Measurements from ENCODE around the gene PPOX.

PPOX gene

DNA sequence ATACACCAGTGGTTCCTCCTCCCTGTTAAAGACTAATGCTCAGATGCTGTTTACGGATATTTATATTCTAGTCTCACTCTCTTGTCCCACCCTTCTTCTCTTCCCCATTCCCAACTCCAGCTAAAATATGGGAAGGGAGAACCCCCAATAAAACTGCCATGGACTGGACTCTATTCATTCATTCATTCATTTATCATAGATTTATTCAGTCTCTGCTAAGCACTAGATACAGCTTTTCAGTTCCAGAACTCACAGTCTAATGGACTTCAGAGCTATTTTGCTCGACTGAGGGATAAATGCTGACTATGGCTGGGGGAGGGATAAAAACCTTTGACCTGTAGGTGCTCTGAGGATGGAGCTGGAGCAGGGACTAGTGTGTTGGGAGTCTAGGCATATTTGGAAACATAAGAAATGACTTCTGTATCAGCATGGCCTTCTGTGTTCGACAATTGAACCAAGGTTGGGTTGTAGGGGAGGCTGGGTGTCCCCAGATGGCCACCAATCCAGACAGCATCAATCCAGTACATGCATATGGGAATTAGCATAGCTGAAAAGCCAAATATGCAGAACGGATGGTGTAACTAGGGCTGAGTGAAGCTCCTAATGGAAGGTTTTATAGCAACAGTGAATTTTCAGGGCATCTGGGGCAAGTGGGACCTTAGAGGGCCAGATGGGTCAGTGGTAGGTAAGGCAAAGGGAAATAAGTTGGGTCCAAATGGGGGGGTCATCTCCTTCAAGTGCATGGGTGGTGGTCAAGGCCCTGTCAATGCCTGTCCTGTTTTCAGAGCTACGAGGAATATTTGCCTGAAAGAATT is 53.1 kb downstream of the PPOX start:
- no peak for DNase-seq (ENCODE audit: low read depth in 2 of 3, low spot score in 1 of 3)

DNA sequence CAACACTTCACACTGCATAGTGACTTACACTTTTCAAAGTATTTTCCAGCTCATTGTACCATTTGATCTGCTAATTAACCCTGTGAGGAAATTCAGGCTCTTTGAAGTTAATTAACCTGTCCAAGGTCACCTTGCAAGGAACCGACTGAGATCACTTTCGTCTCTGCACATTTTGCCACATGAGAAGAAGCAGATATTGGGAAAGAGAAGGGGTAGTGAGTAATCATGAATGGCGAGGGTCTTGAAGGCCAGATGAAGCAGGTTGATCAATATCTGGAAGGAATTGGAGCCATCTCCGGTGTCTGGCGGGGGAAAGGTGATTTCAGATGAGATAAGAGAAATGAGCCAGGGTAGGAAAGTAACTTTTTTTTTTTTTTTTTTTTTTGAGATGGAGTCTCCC is 53.8 kb downstream of the PPOX start:
- DNase-seq (ENCODE audit: low read depth in 2 of 3, low spot score in 1 of 3): no peak

Measured in stimulated activated CD4-positive, alpha-beta T cell treated with anti-CD3 and anti-CD28 coated beads, Interleukin-12 subunit alpha, Interleukin-12 subunit beta, amount 100 ng/mL, for 48 hours (primary cell).